GM23338 (cell line): ENCODE measurements around the gene ST6GALNAC4. TPM values are rescaled to one million over a fixed set of nuclear protein-coding genes. Genes with fewer than 3 reads are reported as not detected.

Experiments
- ATAC-seq: fragments of 200-7000 bp; cut with Tn5 transposase; 3 replicates; pipeline ENCODE4 v1.9.1; 2020
- DNase-seq: peaks from one replicate; pipeline ENCODE4 v3.0.0-alpha.2; 2015; ENCODE audit warnings: low spot score
- H2AFZ ChIP-seq: fragments of 200-600 bp; sonication (generic); 2 replicates; pipeline ENCODE4 v1.8.0; 2016; ENCODE audit warnings: antibody characterized with exemption, mild to moderate bottlenecking, moderate library complexity
- H3F3A ChIP-seq: fragments of 200-600 bp; sonication (generic); replicated peaks from 2 replicates; pipeline ENCODE4 v1.8.0; 2017; ENCODE audit warnings: antibody characterized with exemption, mixed run types, low read depth
- H3K27ac ChIP-seq: fragments of 200-600 bp; sonication (generic); 2 replicates; pipeline ENCODE4 v1.6.1; 2016; ENCODE audit warnings: low read depth
- H3K27me3 ChIP-seq: fragments of 200-600 bp; sonication (generic); 2 replicates; pipeline ENCODE4 v1.8.0; 2016; ENCODE audit warnings: mild to moderate bottlenecking, mixed run types, moderate library complexity; ENCODE audit not compliant: insufficient read depth
- H3K36me3 ChIP-seq: fragments of 200-600 bp; sonication (generic); 2 replicates; pipeline ENCODE4 v1.8.0; 2016; ENCODE audit warnings: mild to moderate bottlenecking; ENCODE audit not compliant: insufficient read depth
- H3K4me1 ChIP-seq: fragments of 200-600 bp; sonication (generic); 2 replicates; pipeline ENCODE4 v1.8.0; 2016; ENCODE audit warnings: mild to moderate bottlenecking, moderate library complexity; ENCODE audit not compliant: insufficient read depth
- H3K4me2 ChIP-seq: fragments of 200-600 bp; sonication (generic); 2 replicates; pipeline ENCODE4 v1.7.1; 2017; ENCODE audit warnings: mixed run types
- H3K4me3 ChIP-seq: fragments of 200-600 bp; sonication (generic); 2 replicates; pipeline ENCODE4 v1.6.1; 2016; ENCODE audit warnings: mixed run types
- H3K79me2 ChIP-seq: fragments of 200-600 bp; sonication (generic); replicated peaks from 2 replicates; pipeline ENCODE4 v1.8.0; 2017; ENCODE audit warnings: mild to moderate bottlenecking; ENCODE audit not compliant: insufficient read depth
- H3K9me2 ChIP-seq: fragments of 200-600 bp; sonication (generic); 2 replicates; pipeline ENCODE4 v1.8.0; 2017; ENCODE audit not compliant: insufficient read depth
- H4K20me1 ChIP-seq: fragments of 200-600 bp; sonication (generic); replicated peaks from 2 replicates; pipeline ENCODE4 v1.8.0; 2017; ENCODE audit warnings: mild to moderate bottlenecking; ENCODE audit not compliant: insufficient read depth
- H3K27ac Mint-ChIP-seq: 2 replicates; pipeline ENCODE4 v1.8.0; 2020; ENCODE audit warnings: inconsistent platforms, mild to moderate bottlenecking, moderate library complexity, mixed read lengths
- H3K27me3 Mint-ChIP-seq: 3 replicates; pipeline ENCODE4 v1.8.0; 2022; ENCODE audit warnings: low read depth, mild to moderate bottlenecking, moderate library complexity, mixed read lengths, inconsistent platforms; ENCODE audit not compliant: insufficient read depth, poor library complexity
- H3K36me3 Mint-ChIP-seq: 3 replicates; pipeline ENCODE4 v1.8.0; 2021; ENCODE audit warnings: low read depth, mild to moderate bottlenecking, inconsistent platforms, moderate library complexity, mixed read lengths
- H3K4me1 Mint-ChIP-seq: 3 replicates; pipeline ENCODE4 v1.8.0; 2020; ENCODE audit warnings: mild to moderate bottlenecking, inconsistent platforms, mixed read lengths
- H3K4me3 Mint-ChIP-seq: 3 replicates; pipeline ENCODE4 v1.8.0; 2021; ENCODE audit warnings: moderate library complexity, mild to moderate bottlenecking, inconsistent platforms, mixed read lengths
- H3K9me3 Mint-ChIP-seq: 3 replicates; pipeline ENCODE4 v1.8.0; 2020; ENCODE audit warnings: moderate library complexity, mild to moderate bottlenecking, inconsistent platforms, mixed read lengths
- CREB1 ChIP-seq: fragments of 250-450 bp; sonication (Bioruptor Pico); IDR thresholded peaks from 2 replicates; pipeline ENCODE4 v1.5.0; 2020; ENCODE audit warnings: low read depth, mild to moderate bottlenecking, moderate library complexity
- EZH2 ChIP-seq: fragments of 200-600 bp; sonication (generic); IDR thresholded peaks from one replicate; pipeline ENCODE4 v1.8.0; 2017; ENCODE audit warnings: antibody characterized with exemption, mild to moderate bottlenecking, low read depth; ENCODE audit not compliant: unreplicated experiment
- POLR2AphosphoS5 ChIP-seq: IDR thresholded peaks from 2 replicates; pipeline ENCODE4 v1.6.1; 2016; ENCODE audit warnings: antibody characterized with exemption, low read depth
- STAT1 ChIP-seq: IDR thresholded peaks from one replicate; pipeline ENCODE4 v1.6.1; 2016; ENCODE audit warnings: antibody characterized with exemption; ENCODE audit not compliant: unreplicated experiment
- ZNF114 ChIP-seq: fragments of 250-450 bp; sonication (Bioruptor Pico); IDR thresholded peaks from 2 replicates; pipeline ENCODE4 v1.5.0; 2020; ENCODE audit warnings: mild to moderate bottlenecking, moderate library complexity
- ZNF331 ChIP-seq: fragments of 250-450 bp; sonication (Bioruptor Pico); IDR thresholded peaks from 2 replicates; pipeline ENCODE4 v1.5.0; 2020; ENCODE audit warnings: low read depth, mild to moderate bottlenecking, moderate library complexity
- ZNF462 ChIP-seq: fragments of 250-450 bp; sonication (Bioruptor Pico); IDR thresholded peaks from 2 replicates; pipeline ENCODE4 v1.5.0; 2020; ENCODE audit warnings: mild to moderate bottlenecking, moderate library complexity
- polyA plus RNA-seq: library from polyadenylated mRNA; unstranded; fragments of >200 nt; fragmentation: Nextera tagmentation; extraction: Ambion mirVana; gene quantifications from 2 replicates; pipeline ENCODE4 v1.2.1, GENCODE V29; 2016
- total RNA-seq: library from RNA; depleted of rRNA; stranded (reverse); fragments of >200 nt; shearing (Covaris generic); gene quantifications from 2 replicates; pipeline ENCODE4 v1.2.3, GENCODE V29; 2014
- TF ChIP-seq, protein P1 (sequence below): IDR thresholded peaks from one replicate; pipeline ENCODE4 v1.6.1; 2018; ENCODE audit warnings: antibody characterized with exemption; ENCODE audit not compliant: unreplicated experiment
- TF ChIP-seq, protein P2 (sequence below), 2 experiments: fragments of 200-600 bp in 1 of 2; sonication (generic) in 1 of 2; conservative IDR thresholded peaks; 2 replicates each; pipeline versions ENCODE4 v1.5.1 to v1.6.1; 2016 to 2017; ENCODE audit warnings: antibody characterized with exemption in 2 of 2, low read depth in 2 of 2, mild to moderate bottlenecking in 2 of 2, moderate library complexity in 1 of 2

ST6GALNAC4 gene
- total and polyA plus RNA-seq, 2 experiments from 2014 or later: 8.1 to 35.3 TPM

DNA sequence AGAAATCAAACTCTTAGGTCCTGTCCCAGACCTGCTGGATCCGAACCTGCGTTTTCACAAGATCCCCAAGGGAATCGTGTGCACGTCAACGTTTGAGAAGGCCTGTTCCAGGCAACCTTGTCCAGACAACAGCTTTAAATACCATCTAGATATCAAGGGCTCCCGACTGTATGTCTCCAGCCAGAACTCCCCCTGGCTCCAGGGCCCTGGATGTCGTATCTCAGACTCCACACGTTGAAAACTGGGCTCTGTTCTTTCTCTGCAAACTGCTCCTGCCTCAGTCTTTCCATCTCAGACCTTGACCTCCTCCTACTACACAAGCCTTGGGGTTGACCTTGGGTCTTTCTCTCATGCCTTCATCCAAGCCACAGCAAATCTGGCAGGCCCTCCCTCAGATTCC, 56.6 kb downstream of the ST6GALNAC4 start (continued):
- TF ChIP-seq, protein P1, sequence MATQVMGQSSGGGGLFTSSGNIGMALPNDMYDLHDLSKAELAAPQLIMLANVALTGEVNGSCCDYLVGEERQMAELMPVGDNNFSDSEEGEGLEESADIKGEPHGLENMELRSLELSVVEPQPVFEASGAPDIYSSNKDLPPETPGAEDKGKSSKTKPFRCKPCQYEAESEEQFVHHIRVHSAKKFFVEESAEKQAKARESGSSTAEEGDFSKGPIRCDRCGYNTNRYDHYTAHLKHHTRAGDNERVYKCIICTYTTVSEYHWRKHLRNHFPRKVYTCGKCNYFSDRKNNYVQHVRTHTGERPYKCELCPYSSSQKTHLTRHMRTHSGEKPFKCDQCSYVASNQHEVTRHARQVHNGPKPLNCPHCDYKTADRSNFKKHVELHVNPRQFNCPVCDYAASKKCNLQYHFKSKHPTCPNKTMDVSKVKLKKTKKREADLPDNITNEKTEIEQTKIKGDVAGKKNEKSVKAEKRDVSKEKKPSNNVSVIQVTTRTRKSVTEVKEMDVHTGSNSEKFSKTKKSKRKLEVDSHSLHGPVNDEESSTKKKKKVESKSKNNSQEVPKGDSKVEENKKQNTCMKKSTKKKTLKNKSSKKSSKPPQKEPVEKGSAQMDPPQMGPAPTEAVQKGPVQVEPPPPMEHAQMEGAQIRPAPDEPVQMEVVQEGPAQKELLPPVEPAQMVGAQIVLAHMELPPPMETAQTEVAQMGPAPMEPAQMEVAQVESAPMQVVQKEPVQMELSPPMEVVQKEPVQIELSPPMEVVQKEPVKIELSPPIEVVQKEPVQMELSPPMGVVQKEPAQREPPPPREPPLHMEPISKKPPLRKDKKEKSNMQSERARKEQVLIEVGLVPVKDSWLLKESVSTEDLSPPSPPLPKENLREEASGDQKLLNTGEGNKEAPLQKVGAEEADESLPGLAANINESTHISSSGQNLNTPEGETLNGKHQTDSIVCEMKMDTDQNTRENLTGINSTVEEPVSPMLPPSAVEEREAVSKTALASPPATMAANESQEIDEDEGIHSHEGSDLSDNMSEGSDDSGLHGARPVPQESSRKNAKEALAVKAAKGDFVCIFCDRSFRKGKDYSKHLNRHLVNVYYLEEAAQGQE: no peak
- no peak for TF ChIP-seq POLR2AphosphoS5

GRCh38 chr9:127858041-127858512, 58.8 kb downstream of the ST6GALNAC4 start:
- Mint-ChIP-seq H3K27me3 (peaks cover 8% of the 10 kb centered on the region), H3K4me3 (no peak overlapping the region), H3K36me3 (no peaks in the 10 kb centered on the region), H3K4me1 (peaks cover 12% of the 10 kb centered on the region), H3K27ac (no peak overlapping the region), H3K9me3 (no peaks in the 10 kb centered on the region)
- no peak for DNase-seq
- Histone ChIP-seq H3K4me2 (no peak overlapping the region), H3F3A (no peaks in the 10 kb centered on the region), H3K79me2 (no peaks in the 10 kb centered on the region), H3K27ac (no peak overlapping the region), H3K4me3 (no peak overlapping the region), H2AFZ (no peak overlapping the region), H3K36me3 (no peaks in the 10 kb centered on the region), H3K4me1 (peaks cover 4% of the 10 kb centered on the region; the same call in 1 of the 2 replicates), H3K27me3 (no peaks in the 10 kb centered on the region), H3K9me2 (no peaks in the 10 kb centered on the region), H4K20me1 (no peaks in the 10 kb centered on the region)
- no peak for ATAC-seq
- no peak for TF ChIP-seq ZNF114 (CRISPR knock-in tag)
- TF ChIP-seq, protein P2, sequence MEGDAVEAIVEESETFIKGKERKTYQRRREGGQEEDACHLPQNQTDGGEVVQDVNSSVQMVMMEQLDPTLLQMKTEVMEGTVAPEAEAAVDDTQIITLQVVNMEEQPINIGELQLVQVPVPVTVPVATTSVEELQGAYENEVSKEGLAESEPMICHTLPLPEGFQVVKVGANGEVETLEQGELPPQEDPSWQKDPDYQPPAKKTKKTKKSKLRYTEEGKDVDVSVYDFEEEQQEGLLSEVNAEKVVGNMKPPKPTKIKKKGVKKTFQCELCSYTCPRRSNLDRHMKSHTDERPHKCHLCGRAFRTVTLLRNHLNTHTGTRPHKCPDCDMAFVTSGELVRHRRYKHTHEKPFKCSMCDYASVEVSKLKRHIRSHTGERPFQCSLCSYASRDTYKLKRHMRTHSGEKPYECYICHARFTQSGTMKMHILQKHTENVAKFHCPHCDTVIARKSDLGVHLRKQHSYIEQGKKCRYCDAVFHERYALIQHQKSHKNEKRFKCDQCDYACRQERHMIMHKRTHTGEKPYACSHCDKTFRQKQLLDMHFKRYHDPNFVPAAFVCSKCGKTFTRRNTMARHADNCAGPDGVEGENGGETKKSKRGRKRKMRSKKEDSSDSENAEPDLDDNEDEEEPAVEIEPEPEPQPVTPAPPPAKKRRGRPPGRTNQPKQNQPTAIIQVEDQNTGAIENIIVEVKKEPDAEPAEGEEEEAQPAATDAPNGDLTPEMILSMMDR (conservative IDR thresholded peaks at IDR 0.05; ENCODE audit: low read depth in 2 of 2): no peak
- no peak for TF ChIP-seq ZNF331 (CRISPR knock-in tag)
- TF ChIP-seq, protein P1: no peak
- no peak for TF ChIP-seq POLR2AphosphoS5
- TF ChIP-seq CREB1 (CRISPR knock-in tag): no peak
- no peak for TF ChIP-seq EZH2
- TF ChIP-seq STAT1: no peak
- TF ChIP-seq ZNF462 (CRISPR knock-in tag): no peak
